Spleen (tissue), 7 donors: ENCODE results near the gene CCNB2.

Experiments used
- CTCF ChIP-seq, 11 experiments: fragments of 200-600 bp in 7 of 11; fragments of 450-650 bp in 4 of 11; sonication (generic) in 4 of 11; IDR thresholded peaks in 8 of 11; conservative IDR thresholded peaks in 3 of 11; 1 replicate in 7 of 11; 2 replicates in 4 of 11; pipeline versions ENCODE4 v1.4.0 to v1.8.0; 2016 to 2021; ENCODE audit warnings: antibody characterized with exemption in 11 of 11, inconsistent platforms in 4 of 11, mild to moderate bottlenecking in 1 of 11
- POLR2A ChIP-seq, 3 donors: fragments of 450-650 bp; IDR thresholded peaks; one replicate each; pipeline ENCODE4 v1.5.1; 2017; ENCODE audit warnings: antibody characterized with exemption in 3 of 3, mild to moderate bottlenecking in 1 of 3
- POLR2AphosphoS5 ChIP-seq, 3 donors: sonication (generic); formaldehyde crosslinking; IDR thresholded peaks; one replicate each; pipeline ENCODE4 v1.5.1; 2017; ENCODE audit warnings: antibody characterized with exemption in 3 of 3
- donor health status: DM: no; HTN: no; CAD: no; lungs with moderate emphysema.
- donor health status: DM: no; HTN: no; CAD: no.
- donor health status: DM: no; HTN: no; CAD: no.

GRCh38 chr15:59116771-59117170 lies 11.8 kb downstream of the CCNB2 start:
- no peak for TF ChIP-seq CTCF (IDR thresholded peaks at IDR 0.05 in 8 of 11, conservative IDR thresholded peaks at IDR 0.05 in 3 of 11)
- no peak for TF ChIP-seq POLR2A (IDR thresholded peaks at IDR 0.05)
- TF ChIP-seq POLR2AphosphoS5 (IDR thresholded peaks at IDR 0.05) = no peak
